KOPT-K1 (cell line): ENCODE results near the gene TCEAL5.
"Not testable (repeated sequence)": the region's sequence is repeated elsewhere in the genome, so short reads cannot be mapped to it uniquely, and the experiment has no call there.

ENCODE experiments used
- H3K27ac ChIP-seq: fragments of 200-600 bp; sonication (generic); 2 replicates; pipeline ENCODE4 v1.5.1; 2016; ENCODE audit warnings: antibody characterized with exemption, mild to moderate bottlenecking, low read depth, low read length; ENCODE audit not compliant: poor library complexity, severe bottlenecking
- H3K36me3 ChIP-seq: fragments of 200-600 bp; sonication (generic); 2 replicates; pipeline ENCODE4 v1.5.1; 2017; ENCODE audit warnings: antibody characterized with exemption, mild to moderate bottlenecking, low read length, moderate library complexity; ENCODE audit not compliant: insufficient read depth
- H3K9me3 ChIP-seq: fragments of 200-600 bp; sonication (generic); 2 replicates; pipeline ENCODE4 v1.5.1; 2017; ENCODE audit warnings: antibody characterized with exemption, low read length, mild to moderate bottlenecking; ENCODE audit not compliant: insufficient read depth, poor library complexity, severe bottlenecking

Gene TCEAL5

DNA sequence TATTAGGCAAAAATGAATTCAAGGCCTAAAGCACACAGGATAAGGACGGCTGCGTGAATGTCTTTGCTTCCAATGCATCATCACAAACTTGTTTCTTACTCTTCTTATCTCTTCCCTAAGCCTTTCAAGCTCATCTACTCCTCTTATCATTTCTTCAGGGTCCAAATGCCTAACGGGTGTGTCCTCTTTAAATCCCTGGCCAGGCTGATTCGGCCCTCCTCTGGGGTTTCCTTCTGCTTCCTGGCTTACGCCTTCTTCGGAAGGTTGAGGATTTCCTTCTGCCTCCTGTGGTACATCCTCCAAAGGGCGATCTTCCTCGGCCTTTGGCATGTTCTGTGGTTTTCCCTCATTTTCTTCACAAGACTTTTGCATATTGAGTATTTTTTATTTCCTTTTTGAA lies 22.9 kb downstream of the TCEAL5 start:
- no peaks in the 10 kb centered on the region for H3K9me3 ChIP-seq
- H3K36me3 ChIP-seq: peaks cover 17% of the 10 kb centered on the region
- H3K27ac ChIP-seq: peak overlapping the region; percentile 77

DNA sequence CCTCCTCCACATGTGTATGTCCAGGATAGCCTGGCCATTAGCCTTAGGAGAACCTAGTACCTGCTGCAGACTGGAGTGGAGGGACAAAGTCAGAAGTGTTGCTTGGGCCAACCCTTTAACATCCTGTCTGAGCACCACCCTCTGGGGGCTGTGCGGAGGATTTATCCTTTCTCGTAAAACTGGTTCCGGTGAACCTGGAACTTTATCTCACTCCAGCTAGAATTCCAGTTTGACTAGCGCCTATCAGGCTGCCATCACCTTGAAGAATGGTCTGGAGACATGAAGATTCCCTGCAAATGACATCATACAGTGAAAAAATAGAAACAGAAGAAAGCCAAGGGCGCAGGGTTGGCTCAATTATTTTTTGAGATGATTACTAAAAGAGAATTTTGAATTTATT lies 25.6 kb downstream of the TCEAL5 start:
- Histone ChIP-seq H3K9me3 (no peaks in the 10 kb centered on the region), H3K36me3 (peaks cover 17% of the 10 kb centered on the region), H3K27ac (no peak overlapping the region)

DNA sequence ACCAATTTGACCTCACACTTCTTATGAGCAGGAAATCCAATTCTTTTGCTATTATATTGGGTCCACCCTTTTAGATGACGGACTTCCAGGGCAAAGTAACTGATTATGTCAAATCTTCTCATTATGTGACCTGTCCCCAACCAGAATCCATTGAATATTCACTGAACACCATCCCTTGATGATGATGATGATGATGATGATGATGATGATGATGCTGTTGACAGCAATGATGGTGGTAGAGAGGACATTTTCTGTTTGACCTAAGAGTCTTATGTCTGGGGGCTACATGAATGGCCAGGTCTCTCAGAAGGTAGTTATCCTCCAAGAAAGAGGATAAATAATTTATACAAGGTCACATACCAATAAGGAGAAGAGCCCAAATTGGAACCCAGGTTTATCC lies 26.7 kb downstream of the TCEAL5 start:
- no peak overlapping the region for H3K27ac ChIP-seq
- no peaks in the 10 kb centered on the region for H3K9me3 ChIP-seq
- peaks cover 17% of the 10 kb centered on the region for H3K36me3 ChIP-seq

DNA sequence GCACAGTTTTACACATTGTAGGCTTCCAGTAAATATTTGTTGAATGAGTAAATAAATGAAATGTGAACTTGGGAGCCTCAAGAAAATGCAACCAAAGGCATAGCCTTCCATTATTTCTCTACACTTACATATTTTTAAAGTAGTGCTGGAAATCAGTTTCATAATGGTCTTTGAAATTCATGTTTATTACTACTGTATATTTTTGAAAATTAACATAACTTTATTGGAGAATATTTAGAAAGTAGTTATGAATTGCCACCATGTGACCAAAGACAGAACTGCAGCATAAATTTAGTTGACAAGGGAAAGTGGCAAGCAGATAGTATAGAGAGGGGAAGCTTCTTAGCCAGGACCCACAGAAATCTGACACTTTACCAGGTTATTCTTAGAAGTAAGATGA lies 28.0 kb downstream of the TCEAL5 start:
- Histone ChIP-seq H3K36me3 (peaks cover 16% of the 10 kb centered on the region), H3K27ac (no peak overlapping the region), H3K9me3 (no peaks in the 10 kb centered on the region)

DNA sequence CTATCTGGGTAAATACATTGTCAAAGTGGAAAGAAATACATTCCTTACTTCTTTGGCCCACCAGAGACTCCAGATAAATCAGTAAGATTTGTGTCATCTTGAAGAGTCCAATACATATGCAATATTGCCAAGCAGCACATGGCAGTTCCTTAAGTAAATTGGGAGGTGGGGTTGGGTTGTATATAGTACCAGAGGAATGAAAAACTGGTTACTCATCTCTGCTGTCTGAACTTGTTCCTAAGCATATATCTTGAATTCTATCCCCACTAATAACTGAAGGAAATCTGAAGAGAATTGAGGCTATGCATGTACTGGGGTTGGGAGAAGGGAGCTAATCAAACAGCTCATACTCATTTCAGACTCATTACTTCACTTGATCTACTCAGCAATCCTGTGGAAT lies 36.4 kb downstream of the TCEAL5 start:
- Histone ChIP-seq H3K27ac (no peak overlapping the region), H3K36me3 (no peaks in the 10 kb centered on the region), H3K9me3 (no peaks in the 10 kb centered on the region)

DNA sequence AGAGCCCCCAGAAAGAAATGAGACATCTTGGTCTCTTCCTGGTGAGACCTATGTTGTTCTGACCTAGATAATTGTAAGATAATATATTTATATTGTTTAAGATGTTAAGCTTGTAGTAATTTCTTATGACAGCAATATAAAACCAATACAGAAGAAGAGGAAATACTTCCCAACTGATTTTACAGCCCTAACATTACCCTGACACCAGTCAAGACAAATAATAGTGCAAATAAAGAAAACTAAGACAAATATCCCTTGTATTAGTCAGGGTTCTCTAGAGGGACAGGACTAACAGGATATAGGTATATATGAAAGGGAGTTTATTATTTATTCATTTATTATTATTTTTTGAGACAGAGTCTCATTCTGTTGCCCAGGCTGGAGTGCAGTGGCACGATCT lies 40.3 kb downstream of the TCEAL5 start:
- H3K9me3 ChIP-seq: no peaks in the 10 kb centered on the region
- H3K27ac ChIP-seq: no peak overlapping the region

DNA sequence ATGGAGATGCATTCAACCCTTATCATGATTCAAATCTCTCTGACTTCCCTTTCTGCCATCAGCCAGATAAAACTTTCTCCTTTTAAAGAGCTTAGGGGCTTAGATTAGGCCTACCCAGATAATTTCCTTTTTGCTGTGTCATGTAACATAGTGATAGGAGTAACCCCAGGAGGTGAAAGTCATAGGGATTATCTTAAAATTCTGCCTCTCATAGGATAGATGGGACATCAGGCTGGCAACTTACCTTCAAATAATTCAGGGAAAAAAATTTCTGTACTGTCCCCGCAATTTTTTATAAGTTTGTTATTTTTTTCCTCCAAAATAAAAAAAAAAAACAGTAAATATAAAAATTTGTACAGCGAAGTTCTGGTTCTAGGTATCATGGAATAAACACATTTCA lies 40.9 kb downstream of the TCEAL5 start:
- H3K9me3 ChIP-seq, H3K36me3 ChIP-seq, H3K27ac ChIP-seq: not testable (repeated sequence)

More for the DNA sequence above, 40.3 kb downstream of the TCEAL5 start:
- H3K36me3 ChIP-seq: no peaks in the 10 kb centered on the region

DNA sequence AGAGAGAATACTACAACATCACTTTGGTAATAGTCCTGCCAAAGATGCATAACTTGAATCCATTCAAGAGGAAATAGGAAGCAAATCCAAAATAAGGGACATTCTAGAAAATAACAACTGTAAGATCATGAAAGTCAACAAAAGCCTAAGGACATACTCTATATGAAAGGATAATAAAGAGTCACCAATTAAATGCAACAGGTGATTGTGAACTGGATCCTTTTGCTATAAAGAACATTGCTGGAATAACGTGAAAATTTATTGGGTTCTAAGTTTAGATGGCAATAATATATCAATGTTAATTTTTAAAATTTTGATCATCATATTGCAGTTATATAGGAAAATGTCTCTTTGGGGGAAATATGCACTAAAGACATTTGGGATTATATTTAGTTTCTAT lies 41.7 kb downstream of the TCEAL5 start:
- Histone ChIP-seq H3K9me3 (no peaks in the 10 kb centered on the region), H3K27ac (no peak overlapping the region), H3K36me3 (no peaks in the 10 kb centered on the region)

DNA sequence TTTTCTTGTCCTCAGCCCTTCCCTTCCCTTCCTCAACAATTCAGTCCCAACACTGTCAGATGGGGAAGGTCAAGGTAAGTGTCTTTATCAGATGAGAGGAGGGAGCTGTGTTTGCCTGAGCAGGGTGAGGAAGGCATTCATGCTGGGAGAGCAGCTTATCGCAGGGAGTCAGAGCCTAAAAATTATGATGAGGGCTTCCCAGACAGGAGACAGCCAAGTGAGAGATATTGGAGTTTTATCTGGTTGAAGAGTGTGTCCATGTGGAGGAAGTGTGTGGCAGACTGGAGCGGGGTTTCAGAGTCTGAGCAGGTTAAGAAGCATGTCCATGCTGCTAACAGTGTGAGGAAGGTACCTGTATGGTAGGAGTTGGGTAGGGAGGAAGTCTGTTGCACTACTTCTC lies 43.3 kb downstream of the TCEAL5 start:
- Histone ChIP-seq H3K9me3 (no peaks in the 10 kb centered on the region), H3K36me3 (no peaks in the 10 kb centered on the region), H3K27ac (no peak overlapping the region)

DNA sequence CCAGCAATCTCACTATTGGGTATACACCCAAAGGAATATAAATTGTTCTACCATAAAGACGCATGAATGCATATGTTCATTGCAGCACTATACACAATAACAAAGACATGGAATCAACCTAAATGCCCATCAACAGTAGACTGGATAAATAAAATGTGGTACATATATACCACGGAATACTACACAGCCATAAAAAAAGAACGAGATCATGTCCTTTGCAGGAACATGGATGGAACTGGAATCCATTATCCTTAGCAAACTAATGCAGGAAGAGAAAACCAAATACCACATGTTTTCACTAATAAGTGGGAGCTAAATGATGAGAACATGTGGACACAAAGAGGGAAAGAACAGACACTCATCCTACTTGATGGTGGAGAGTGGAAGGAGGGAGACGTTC lies 50.6 kb downstream of the TCEAL5 start:
- H3K36me3 ChIP-seq, H3K9me3 ChIP-seq, H3K27ac ChIP-seq: not testable (repeated sequence)
